IPS-15b (cell line): Measurements from ENCODE around the gene NUTM2F.
"Not testable (repeated sequence)": the region's sequence is repeated elsewhere in the genome, so short reads cannot be mapped to it uniquely, and the experiment has no call there.

Experiments used
- H3K27me3 ChIP-seq: one replicate; pipeline ENCODE4 v1.6.1; 2013; ENCODE audit warnings: low read length; ENCODE audit not compliant: control insufficient read depth, insufficient read depth
- H3K36me3 ChIP-seq: one replicate; pipeline ENCODE4 v1.6.1; 2013; ENCODE audit warnings: low read length; ENCODE audit not compliant: control insufficient read depth, insufficient read depth
- H3K4me1 ChIP-seq: one replicate; pipeline ENCODE4 v1.6.1; 2013; ENCODE audit warnings: mild to moderate bottlenecking, low read length; ENCODE audit not compliant: control insufficient read depth, insufficient read depth
- H3K4me3 ChIP-seq: one replicate; pipeline ENCODE4 v1.5.1; 2013; ENCODE audit warnings: low read depth, low read length
- H3K9ac ChIP-seq: one replicate; pipeline ENCODE4 v1.6.1; 2013; ENCODE audit warnings: low read depth, mild to moderate bottlenecking, low read length
- H3K9me3 ChIP-seq: one replicate; pipeline ENCODE4 v1.6.1; 2013; ENCODE audit warnings: mild to moderate bottlenecking, low read length; ENCODE audit not compliant: control insufficient read depth, insufficient read depth

The NUTM2F gene

DNA sequence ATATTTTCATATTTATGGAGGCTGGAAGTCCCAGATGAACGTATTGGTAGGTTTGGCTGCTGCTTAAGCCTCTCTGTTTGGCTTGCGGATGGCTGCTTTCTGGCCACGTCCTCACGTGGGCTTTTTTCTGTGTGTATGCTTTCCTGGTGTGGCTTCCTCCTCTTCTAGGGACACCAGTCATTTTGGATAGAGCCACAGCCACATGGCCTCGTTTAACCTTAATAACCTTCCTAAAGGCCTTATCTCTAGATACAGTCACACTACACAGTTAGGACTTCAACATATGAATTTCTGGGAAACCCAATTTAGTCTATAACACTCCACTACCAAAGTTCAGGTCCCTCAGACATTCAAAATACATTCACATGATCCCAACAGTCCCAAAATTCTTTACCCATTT, 26.9 kb downstream of the NUTM2F start:
- H3K4me1 ChIP-seq: no peaks in the 10 kb centered on the region
- no peaks in the 10 kb centered on the region for H3K9me3 ChIP-seq
- no peaks in the 10 kb centered on the region for H3K27me3 ChIP-seq
- no peak overlapping the region for H3K4me3 ChIP-seq
- H3K9ac ChIP-seq: no peak overlapping the region
- H3K36me3 ChIP-seq: no peaks in the 10 kb centered on the region

DNA sequence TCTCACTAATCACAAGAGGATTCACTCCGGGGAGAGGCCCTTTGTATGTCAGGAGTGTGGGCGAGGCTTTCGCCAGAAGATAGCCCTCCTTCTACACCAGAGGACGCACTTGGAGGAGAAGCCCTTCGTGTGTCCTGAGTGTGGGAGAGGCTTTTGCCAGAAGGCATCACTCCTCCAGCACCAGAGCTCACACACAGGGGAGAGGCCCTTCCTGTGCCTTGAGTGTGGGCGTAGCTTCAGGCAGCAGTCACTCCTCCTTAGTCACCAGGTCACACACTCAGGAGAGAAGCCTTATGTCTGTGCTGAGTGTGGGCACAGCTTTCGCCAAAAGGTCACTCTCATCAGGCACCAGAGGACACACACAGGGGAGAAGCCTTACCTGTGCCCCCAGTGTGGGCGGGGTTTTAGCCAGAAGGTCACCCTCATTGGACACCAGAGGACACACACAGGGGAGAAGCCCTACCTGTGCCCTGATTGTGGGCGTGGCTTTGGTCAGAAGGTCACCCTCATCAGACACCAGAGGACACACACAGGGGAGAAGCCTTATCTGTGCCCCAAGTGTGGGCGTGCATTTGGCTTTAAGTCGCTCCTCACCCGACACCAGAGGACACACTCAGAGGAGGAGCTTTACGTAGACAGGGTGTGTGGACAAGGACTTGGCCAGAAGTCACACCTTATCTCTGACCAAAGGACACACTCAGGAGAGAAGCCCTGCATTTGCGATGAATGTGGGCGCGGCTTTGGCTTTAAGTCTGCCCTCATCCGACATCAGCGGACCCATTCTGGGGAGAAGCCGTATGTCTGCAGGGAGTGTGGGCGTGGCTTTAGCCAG, 27.8 kb downstream of the NUTM2F start:
- no peaks in the 10 kb centered on the region for H3K36me3 ChIP-seq
- H3K9me3 ChIP-seq: no peaks in the 10 kb centered on the region
- no peak overlapping the region for H3K9ac ChIP-seq
- H3K4me1 ChIP-seq: no peaks in the 10 kb centered on the region
- H3K27me3 ChIP-seq: no peaks in the 10 kb centered on the region
- H3K4me3 ChIP-seq: no peak overlapping the region

DNA sequence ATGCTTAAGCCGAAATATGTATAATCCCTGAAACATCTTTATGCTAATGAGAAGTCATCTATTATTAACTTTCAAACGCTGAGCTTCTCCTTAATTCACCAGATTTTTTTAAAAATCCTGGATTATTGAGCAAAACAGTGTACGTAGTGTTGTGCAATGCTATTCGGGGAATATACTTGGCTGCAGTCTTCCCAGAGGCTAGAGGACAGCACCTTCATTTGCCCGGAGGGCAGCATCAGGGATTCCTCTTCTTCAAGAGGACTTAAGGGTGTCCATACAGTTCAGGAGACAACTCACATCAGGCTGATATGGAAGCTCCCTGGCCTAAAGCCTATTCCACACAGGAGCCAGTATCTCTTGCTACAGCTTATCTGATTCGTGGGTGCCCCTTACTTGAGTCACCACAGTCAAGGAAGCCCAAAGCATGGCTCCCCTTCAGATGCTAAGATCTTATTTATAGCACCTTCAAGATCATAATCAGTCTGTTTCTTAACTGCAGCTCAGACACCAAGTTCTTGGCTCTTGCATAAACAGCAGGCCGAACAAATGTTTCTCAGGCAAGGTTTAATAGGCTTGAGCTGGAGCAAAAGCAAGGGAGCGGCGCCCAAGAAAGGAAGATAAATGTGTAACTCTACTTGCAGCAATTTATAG, 29.4 kb downstream of the NUTM2F start:
- Histone ChIP-seq H3K9me3 (no peaks in the 10 kb centered on the region), H3K36me3 (no peaks in the 10 kb centered on the region)

DNA sequence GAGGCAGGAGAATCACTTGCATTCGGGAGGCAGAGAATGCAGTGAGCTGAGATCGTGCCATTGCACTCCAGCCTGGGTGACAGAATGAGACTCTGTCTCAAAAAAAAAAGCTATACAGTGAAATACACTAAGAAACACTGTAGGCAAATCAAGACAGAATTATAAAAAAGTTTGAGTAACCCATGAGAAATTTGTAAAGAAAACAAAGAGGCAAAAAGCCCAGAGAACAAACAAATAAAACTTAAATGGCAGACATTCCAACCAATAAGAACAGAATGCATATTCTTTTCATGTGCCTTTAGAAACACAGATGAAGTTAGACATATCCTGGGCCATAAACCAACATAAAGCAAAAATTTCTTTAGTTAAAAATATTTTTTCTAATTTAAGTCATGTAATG, 38.8 kb downstream of the NUTM2F start:
- Histone ChIP-seq H3K4me1 (no peaks in the 10 kb centered on the region), H3K4me3 (no peak overlapping the region), H3K9me3 (no peaks in the 10 kb centered on the region), H3K9ac (no peak overlapping the region), H3K27me3 (no peaks in the 10 kb centered on the region), H3K36me3 (peaks cover 11% of the 10 kb centered on the region)

More for the DNA sequence above, 29.4 kb downstream of the NUTM2F start:
- Histone ChIP-seq H3K4me3 (no peak overlapping the region), H3K27me3 (no peaks in the 10 kb centered on the region), H3K4me1 (no peaks in the 10 kb centered on the region), H3K9ac (no peak overlapping the region)

DNA sequence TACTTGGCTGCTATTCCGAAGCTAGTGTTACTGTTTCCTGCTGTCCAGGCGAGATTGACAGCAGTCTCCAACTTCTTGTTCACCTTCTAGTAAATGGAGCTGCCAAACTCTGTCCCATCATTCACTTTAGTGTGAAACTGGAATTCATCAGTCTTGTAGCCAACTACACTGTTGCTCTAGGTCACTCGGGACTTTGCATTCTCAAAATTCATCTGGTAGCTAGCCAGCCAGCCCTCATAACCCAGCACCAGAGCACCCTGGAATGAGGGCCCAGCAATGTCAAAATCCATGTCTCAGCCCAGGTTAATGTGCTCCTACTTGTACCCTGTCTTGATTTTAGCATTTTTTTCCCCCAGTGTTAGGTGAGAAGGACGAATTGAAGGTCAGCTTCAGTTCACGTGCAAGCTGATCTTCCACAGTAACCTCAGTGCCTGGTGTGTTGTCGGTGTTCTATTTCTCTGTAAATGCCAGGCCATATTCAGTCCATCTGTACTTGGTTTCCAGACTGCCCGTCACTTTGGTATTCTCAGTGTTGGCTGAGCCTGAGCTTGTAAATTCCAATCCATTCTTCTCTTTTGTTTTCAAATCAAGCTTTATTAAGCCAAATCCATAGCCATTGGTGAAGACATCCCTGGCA, 40.4 kb downstream of the NUTM2F start:
- Histone ChIP-seq H3K9me3 (no peaks in the 10 kb centered on the region), H3K9ac (no peak overlapping the region), H3K4me3 (no peak overlapping the region), H3K27me3 (no peaks in the 10 kb centered on the region), H3K36me3 (peaks cover 10% of the 10 kb centered on the region), H3K4me1 (no peaks in the 10 kb centered on the region)

DNA sequence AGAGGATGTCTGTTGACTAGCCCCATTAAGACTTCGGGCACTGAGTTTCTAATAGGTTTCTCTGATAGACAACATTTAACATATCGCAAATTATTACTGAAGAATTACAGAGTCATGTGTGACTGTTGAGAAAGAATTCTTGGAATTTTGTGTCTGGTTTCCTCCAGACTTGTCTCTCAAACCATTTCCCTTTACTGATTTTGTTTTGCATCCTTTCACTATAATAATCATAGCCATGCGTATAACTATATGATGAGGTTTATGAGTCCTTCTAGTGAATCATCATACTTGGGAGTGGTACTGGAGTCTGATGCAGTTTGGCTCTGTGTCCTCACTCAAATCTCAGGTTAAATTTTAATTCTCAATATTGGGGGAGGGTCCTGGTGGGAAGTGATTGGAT, 42.3 kb downstream of the NUTM2F start:
- H3K9ac ChIP-seq: no peak overlapping the region
- no peak overlapping the region for H3K4me3 ChIP-seq
- peaks cover 6% of the 10 kb centered on the region for H3K36me3 ChIP-seq
- peaks cover 4% of the 10 kb centered on the region for H3K4me1 ChIP-seq
- H3K27me3 ChIP-seq: no peaks in the 10 kb centered on the region
- no peaks in the 10 kb centered on the region for H3K9me3 ChIP-seq

DNA sequence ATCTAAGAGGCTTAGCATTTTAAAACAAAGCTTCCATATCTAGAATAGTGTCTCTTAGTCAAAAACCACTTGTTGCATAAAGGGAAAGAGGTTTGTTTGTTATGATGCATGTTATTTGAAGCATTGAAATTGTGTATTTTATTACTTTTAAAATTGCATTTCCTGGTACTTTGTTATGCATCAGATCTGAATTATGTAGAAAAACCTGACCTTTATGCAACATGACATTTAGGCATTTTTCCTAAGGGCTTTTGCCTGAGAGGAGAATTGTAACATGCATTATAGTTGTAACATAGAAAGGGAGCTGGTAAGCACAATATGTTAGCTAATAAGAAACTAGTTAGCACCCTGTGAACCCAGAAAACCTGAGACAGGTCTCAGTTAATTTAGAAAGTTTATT, 47.3 kb downstream of the NUTM2F start:
- Histone ChIP-seq H3K9ac (no peak overlapping the region), H3K4me1 (peaks cover 4% of the 10 kb centered on the region), H3K27me3 (no peaks in the 10 kb centered on the region), H3K9me3 (no peaks in the 10 kb centered on the region), H3K4me3 (no peak overlapping the region), H3K36me3 (peaks cover 3% of the 10 kb centered on the region)

DNA sequence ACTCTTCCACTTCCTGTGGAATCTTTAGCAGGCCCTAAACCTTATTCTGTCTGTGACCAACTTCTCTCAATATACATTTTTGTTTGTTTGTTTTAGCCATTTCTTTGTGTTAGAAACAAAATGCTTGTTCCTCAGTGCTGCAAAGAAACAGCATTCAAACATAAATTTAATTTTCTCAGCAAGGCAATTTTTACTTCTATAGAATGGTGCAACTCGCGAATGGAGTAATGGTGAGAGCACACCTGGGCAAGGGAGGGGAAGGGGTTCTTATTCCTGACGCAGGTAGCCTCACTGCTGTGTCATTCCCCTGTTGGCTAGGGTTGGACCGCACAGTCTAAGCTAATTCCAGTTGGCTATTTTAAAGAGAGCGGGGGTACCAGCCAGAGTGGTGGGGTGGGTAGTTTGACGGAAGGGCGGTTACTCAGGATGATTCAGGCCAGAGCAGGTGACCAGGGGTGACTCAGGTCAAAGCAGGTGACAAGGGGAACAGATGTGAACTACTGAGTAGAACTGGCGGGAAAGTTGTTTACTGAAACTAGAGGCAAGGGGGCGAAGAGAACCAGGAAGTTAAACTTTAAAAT, 47.9 kb downstream of the NUTM2F start:
- Histone ChIP-seq H3K4me1 (peaks cover 4% of the 10 kb centered on the region), H3K9me3 (no peaks in the 10 kb centered on the region), H3K27me3 (no peaks in the 10 kb centered on the region), H3K36me3 (peaks cover 3% of the 10 kb centered on the region), H3K4me3 (no peak overlapping the region), H3K9ac (no peak overlapping the region)

DNA sequence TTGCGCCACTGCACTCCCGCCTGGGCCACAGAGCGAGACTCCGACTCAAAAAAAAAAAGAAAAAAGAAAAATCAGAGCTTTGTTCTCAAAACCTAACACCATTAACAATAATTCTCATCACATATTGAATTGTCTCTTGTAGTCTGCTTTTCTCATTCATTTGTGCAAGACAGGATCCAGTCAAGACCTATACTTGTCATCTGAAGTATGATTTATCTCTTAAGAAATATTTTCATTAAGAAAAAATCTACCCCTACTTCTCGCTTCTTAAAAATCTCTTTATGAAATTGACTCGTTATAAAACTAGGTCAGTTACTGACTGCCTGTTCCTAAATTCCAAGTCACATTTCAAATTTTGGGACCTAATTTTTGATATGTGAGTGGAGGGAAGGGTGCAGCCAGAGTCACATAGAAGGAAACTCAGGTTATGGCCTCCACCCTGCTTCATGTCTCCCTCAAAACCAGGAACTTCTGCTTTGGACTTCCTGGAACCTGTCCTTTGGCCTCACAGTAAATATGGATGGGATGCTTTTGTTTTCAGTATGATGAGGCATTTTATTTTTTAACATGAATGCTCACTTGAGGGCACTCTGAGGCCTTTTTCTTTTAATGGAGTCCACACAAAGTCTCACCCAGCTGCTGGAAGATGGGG, 50.4 kb downstream of the NUTM2F start:
- H3K36me3 ChIP-seq: peaks cover 3% of the 10 kb centered on the region
- peaks cover 4% of the 10 kb centered on the region for H3K4me1 ChIP-seq
- no peak overlapping the region for H3K4me3 ChIP-seq
- H3K9ac ChIP-seq: no peak overlapping the region
- no peaks in the 10 kb centered on the region for H3K9me3 ChIP-seq
- H3K27me3 ChIP-seq: no peaks in the 10 kb centered on the region

DNA sequence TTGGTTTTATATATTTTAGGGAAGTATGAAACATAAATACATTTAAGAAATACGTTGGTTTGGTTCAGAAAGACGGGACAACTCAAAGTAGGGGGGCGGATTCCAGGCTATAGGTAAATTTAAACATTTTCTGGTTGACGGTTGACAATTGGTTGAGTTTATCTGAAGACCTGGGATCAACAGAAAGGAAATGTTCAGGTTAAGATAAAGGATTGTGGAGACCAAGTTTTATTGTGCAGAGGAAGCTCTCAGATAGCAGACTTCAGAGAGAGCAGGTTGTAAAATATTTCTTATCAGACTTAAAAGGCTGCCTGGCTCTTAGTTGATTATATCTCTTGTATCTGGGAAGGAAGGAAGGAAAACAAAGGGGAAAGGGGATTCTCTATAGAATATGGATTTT, 51.4 kb downstream of the NUTM2F start:
- not testable (repeated sequence) for H3K9ac ChIP-seq, H3K4me1 ChIP-seq, H3K27me3 ChIP-seq, H3K9me3 ChIP-seq, H3K36me3 ChIP-seq, H3K4me3 ChIP-seq

DNA sequence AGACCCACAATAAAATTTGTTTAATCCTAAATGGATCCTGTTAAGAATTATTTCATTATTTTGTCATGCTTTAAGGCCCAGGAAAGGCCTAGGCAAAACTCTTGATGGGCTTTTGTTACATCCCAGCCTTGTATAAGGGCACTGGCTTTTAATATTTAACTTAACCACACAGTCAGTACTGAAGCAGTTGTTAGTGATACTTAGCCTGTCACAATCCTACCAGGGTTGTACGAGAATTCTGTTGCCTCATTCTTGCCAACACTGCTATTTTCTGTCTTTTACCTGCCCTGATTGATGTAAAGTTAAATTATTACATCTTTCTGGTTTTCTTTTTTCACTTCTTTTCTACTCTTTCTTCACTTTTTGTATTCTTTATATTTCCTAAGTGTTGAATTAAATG, 58.4 kb downstream of the NUTM2F start:
- Histone ChIP-seq H3K36me3 (peaks cover 2% of the 10 kb centered on the region), H3K4me1 (no peaks in the 10 kb centered on the region), H3K9ac (no peak overlapping the region), H3K27me3 (no peaks in the 10 kb centered on the region), H3K9me3 (no peaks in the 10 kb centered on the region), H3K4me3 (no peak overlapping the region)
